ENCODE measurements around the gene DHX9. TPM values are rescaled to one million over a fixed set of nuclear protein-coding genes. Genes with fewer than 3 reads are reported as not detected.

Gene DHX9
- total RNA-seq, 1 experiment from 2014 or later: 336 TPM

GRCh38 chr1:182795563-182796228 lies 43.5 kb upstream of the DHX9 start:
- no peak overlapping the region for H4K91ac ChIP-seq (ENCODE audit: insufficient read length, low read depth, low read length)
- no peaks in the 10 kb centered on the region for H3K23me2 ChIP-seq (ENCODE audit: insufficient read length, low read depth, low read length, poor library complexity, severe bottlenecking)
- H3K9me3 Mint-ChIP-seq: no peaks in the 10 kb centered on the region
- no peak overlapping the region for H2BK12ac ChIP-seq (ENCODE audit: insufficient read length, low read depth, low read length)
- no peak overlapping the region for H2BK20ac ChIP-seq (ENCODE audit: low read depth, low read length, poor library complexity, severe bottlenecking)
- no peak overlapping the region for H3K23ac ChIP-seq (ENCODE audit: insufficient read length, low read depth, low read length)
- no peak overlapping the region for H2BK15ac ChIP-seq (ENCODE audit: low read depth, low read length)
- no peaks in the 10 kb centered on the region for H4K20me1 ChIP-seq (ENCODE audit: control insufficient read depth, insufficient read depth, insufficient read length)
- DNase-seq: no peak
- no peak overlapping the region for H4K5ac ChIP-seq (ENCODE audit: insufficient read length, low read depth, low read length)
- peaks cover 19% of the 10 kb centered on the region for H3K27me3 Mint-ChIP-seq (ENCODE audit: low read depth)
- H3K4ac ChIP-seq (ENCODE audit: low read depth, low read length): no peak overlapping the region
- H3K14ac ChIP-seq (ENCODE audit: insufficient read depth, low read length): no peak overlapping the region
- no peaks in the 10 kb centered on the region; the same call in 1 of the 2 replicates for H3K79me2 ChIP-seq (ENCODE audit: insufficient read depth, low read length)
- H3K27me3 ChIP-seq (ENCODE audit: insufficient read depth, low read length): no peaks in the 10 kb centered on the region
- H3K4me3 Mint-ChIP-seq: no peak overlapping the region
- no CpG with 5 or more reads among the region's 8 CpGs for WGBS (ENCODE audit: extremely low coverage, insufficient read length, low lambda C conversion rate)
- no peak overlapping the region for H2AFZ ChIP-seq (ENCODE audit: low read length)
- H3K4me1 ChIP-seq (ENCODE audit: insufficient read depth, low read length): no peaks in the 10 kb centered on the region; the same call in 1 of the 2 replicates
- peaks cover 4 to 5% of the 10 kb centered on the region in 2 experiments for H3K4me1 Mint-ChIP-seq
- no peak overlapping the region for H2AK5ac ChIP-seq (ENCODE audit: insufficient read length, low read length)
- no peak for TF ChIP-seq CTCF (conservative IDR thresholded peaks at IDR 0.05)
- no peak overlapping the region for H3K4me2 ChIP-seq (ENCODE audit: insufficient read depth, insufficient read length, low read length)
- no peak overlapping the region for H3K18ac ChIP-seq (ENCODE audit: insufficient read length, low read depth, low read length)
- no peak overlapping the region for H2BK120ac ChIP-seq (ENCODE audit: low read depth, low read length, poor library complexity, severe bottlenecking)
- H3K9ac ChIP-seq (ENCODE audit: extremely low read depth, insufficient read length, low read length): no peak overlapping the region
- no peak overlapping the region for H4K8ac ChIP-seq (replicated peaks; ENCODE audit: insufficient read length, low read depth, low read length)
- H3T11ph ChIP-seq (ENCODE audit: low read length): no peak overlapping the region
- H3K56ac ChIP-seq (ENCODE audit: insufficient read length, low read depth, low read length): no peak overlapping the region
- no peak overlapping the region for H2BK5ac ChIP-seq (ENCODE audit: insufficient read length, low read length)
- H3K9me3 ChIP-seq (ENCODE audit: control insufficient read depth, low read depth, low read length): no peaks in the 10 kb centered on the region
- no peak overlapping the region for H3K27ac ChIP-seq (ENCODE audit: insufficient read length, low read depth, low read length)
- no peaks in the 10 kb centered on the region for H3K79me1 ChIP-seq (ENCODE audit: insufficient read depth, low read depth, low read length, poor library complexity, severe bottlenecking)
- no peaks in the 10 kb centered on the region for H3K36me3 Mint-ChIP-seq (ENCODE audit: insufficient read depth in 1 of 3, low read depth in 3 of 3)
- no peak overlapping the region for H3K27ac Mint-ChIP-seq
